Measurements from ENCODE around the gene DTWD2. TPM values are rescaled to one million over a fixed set of nuclear protein-coding genes. Genes with fewer than 3 reads are reported as not detected.

The DTWD2 gene
- total RNA-seq, 3 donors from 2014 or later: 5.8 to 11.4 (median 9.2) TPM

- no peaks in the 10 kb centered on the region for H3K4me1 ChIP-seq (ENCODE audit: low read depth)
- no peaks in the 10 kb centered on the region for H3K36me3 ChIP-seq (ENCODE audit: low read depth)
- DNase-seq (no peak), ATAC-seq (no peak)
- H3K4me3 ChIP-seq: no peak overlapping the region
- no peak for TF ChIP-seq CTCF (IDR thresholded peaks at IDR 0.05)
- no peaks in the 10 kb centered on the region for H3K9me3 ChIP-seq
- intact Hi-C loops (cut with DNase I, micrococcal nuclease): no loop called here
Observed at GRCh38 chr5:118933703-118934102, 54.6 kb downstream of the DTWD2 start.

- H3K4me3 ChIP-seq: no peak overlapping the region
- ATAC-seq (no peak), DNase-seq (no peak)
- intact Hi-C loops (cut with DNase I, micrococcal nuclease): no loop called here
- no peaks in the 10 kb centered on the region for H3K36me3 ChIP-seq (ENCODE audit: low read depth)
- no peaks in the 10 kb centered on the region for H3K4me1 ChIP-seq (ENCODE audit: low read depth)
- no peaks in the 10 kb centered on the region for H3K9me3 ChIP-seq
- TF ChIP-seq CTCF (IDR thresholded peaks at IDR 0.05): no peak
Observed at GRCh38 chr5:118931564-118931963, 56.8 kb downstream of the DTWD2 start.

GRCh38 chr5:118924006-118924389, 64.3 kb downstream of the DTWD2 start:
- ATAC-seq: no peak
- intact Hi-C loops (cut with DNase I, micrococcal nuclease): no loop called here
- H3K4me1 ChIP-seq (ENCODE audit: low read depth): no peaks in the 10 kb centered on the region
- no peaks in the 10 kb centered on the region for H3K36me3 ChIP-seq (ENCODE audit: low read depth)
- DNase-seq: no peak
- H3K4me3 ChIP-seq: no peak overlapping the region
- H3K9me3 ChIP-seq: no peaks in the 10 kb centered on the region
- TF ChIP-seq CTCF (IDR thresholded peaks at IDR 0.05): no peak

- no peak for DNase-seq
- H3K4me1 ChIP-seq (ENCODE audit: low read depth): no peaks in the 10 kb centered on the region
- H3K9me3 ChIP-seq: no peaks in the 10 kb centered on the region
- TF ChIP-seq CTCF (IDR thresholded peaks at IDR 0.05): no peak
- no peaks in the 10 kb centered on the region for H3K36me3 ChIP-seq (ENCODE audit: low read depth)
- ATAC-seq: no peak
- intact Hi-C loops (cut with DNase I, micrococcal nuclease): no loop called here
- no peak overlapping the region for H3K4me3 ChIP-seq
Observed at GRCh38 chr5:118923295-118924005, 64.9 kb downstream of the DTWD2 start.

- no peak for TF ChIP-seq CTCF (IDR thresholded peaks at IDR 0.05)
- Histone ChIP-seq H3K4me3 (no peak overlapping the region), H3K4me1 (ENCODE audit: low read depth) (no peaks in the 10 kb centered on the region), H3K36me3 (ENCODE audit: low read depth) (no peaks in the 10 kb centered on the region), H3K9me3 (no peaks in the 10 kb centered on the region)
- intact Hi-C loops (cut with DNase I, micrococcal nuclease): no loop called here
- DNase-seq: no peak
- ATAC-seq: no peak
Observed at GRCh38 chr5:118921866-118922265, 66.5 kb downstream of the DTWD2 start.

- DNase-seq (no peak), ATAC-seq (no peak)
- H3K4me3 ChIP-seq: no peak overlapping the region
- intact Hi-C loops (cut with DNase I, micrococcal nuclease): no loop called here
- TF ChIP-seq CTCF (IDR thresholded peaks at IDR 0.05): no peak
- H3K36me3 ChIP-seq (ENCODE audit: low read depth): no peaks in the 10 kb centered on the region
- no peaks in the 10 kb centered on the region for H3K4me1 ChIP-seq (ENCODE audit: low read depth)
- H3K9me3 ChIP-seq: no peaks in the 10 kb centered on the region
Observed at GRCh38 chr5:118919016-118919415, 69.3 kb downstream of the DTWD2 start.
